K562 (cell line): ENCODE data around the gene LLGL2. TPM values are rescaled to one million over a fixed set of nuclear protein-coding genes. Genes with fewer than 3 reads are reported as not detected.

Experiments used
- ATAC-seq: fragments of 200-7000 bp; cut with Tn5 transposase; 3 replicates; pipeline ENCODE4 v1.9.1; 2020; ENCODE audit warnings: moderate library complexity
- BruUV-seq: library from RNA; stranded (reverse); fragments of 400-500 nt; replicated peaks from 2 replicates; lab custom pipeline; 2021; lab: Mats Ljungman, UMichigan
- CTCF ChIA-PET: fragments of 300-600 bp; formaldehyde crosslinking; extraction: SDS; loops from one replicate; lab custom pipeline; 2021; ENCODE audit warnings: low intra/inter-chr PET ratio; lab: Yijun Ruan, JAX
- POLR2A ChIA-PET: fragments of 300-600, 350-650 bp; sonication (Branson Sonifier 250); formaldehyde crosslinking; extraction: SDS; loops from one replicate; lab custom pipeline; 2021; ENCODE audit warnings: antibody characterized with exemption, inconsistent platforms; lab: Yijun Ruan, JAX
- DNase-seq, 4 experiments: peaks; one replicate each; pipeline versions ENCODE4 v3.0.0 to v3.0.0-alpha.2; 2011 to 2018; ENCODE audit warnings: low spot score in 3 of 4, mixed read lengths in 3 of 4; ENCODE audit errors: extremely low read depth in 1 of 4
- FAIRE-seq: peaks from 2 replicates; lab custom pipeline; 2011; peaks lifted over from hg19 to GRCh38; lab: Jason Lieb, UNC
- H2AFZ ChIP-seq: 2 replicates; pipeline ENCODE4 v1.6.0; 2011; ENCODE audit warnings: low read depth, low read length, control low read depth, inconsistent platforms
- H3K27ac ChIP-seq: fragments of 200-600 bp; 3 replicates; pipeline ENCODE4 v1.8.0; 2011; ENCODE audit warnings: low read depth, mild to moderate bottlenecking, control low read depth, inconsistent platforms, low read length, moderate library complexity, mixed read lengths; ENCODE audit errors: extremely low read depth
- H3K27me3 ChIP-seq, 2 experiments: fragments of 300-600 bp in 1 of 2; 2 replicates in 1 of 2; 3 replicates in 1 of 2; pipeline versions ENCODE4 v1.6.0 to v1.8.0; 2011; ENCODE audit warnings: inconsistent platforms in 2 of 2, low read length in 2 of 2, mild to moderate bottlenecking in 1 of 2, mixed read lengths in 1 of 2, moderate library complexity in 1 of 2; ENCODE audit not compliant: control insufficient read depth in 2 of 2, insufficient read depth in 2 of 2
- H3K36me3 ChIP-seq: fragments of 300-600 bp; 3 replicates; pipeline ENCODE4 v1.8.0; 2011; ENCODE audit warnings: mild to moderate bottlenecking, low read length, inconsistent platforms; ENCODE audit not compliant: control insufficient read depth, insufficient read depth
- H3K4me1 ChIP-seq, 2 experiments: fragments of 200-600 bp in 1 of 2; replicated peaks in 1 of 2; 2 replicates in 1 of 2; 3 replicates in 1 of 2; pipeline versions ENCODE4 v1.5.1 to v1.8.0; 2011; ENCODE audit warnings: inconsistent platforms in 2 of 2, low read length in 2 of 2, mild to moderate bottlenecking in 1 of 2, mixed read lengths in 1 of 2, moderate library complexity in 1 of 2; ENCODE audit not compliant: control insufficient read depth in 2 of 2, insufficient read depth in 2 of 2
- H3K4me2 ChIP-seq: 2 replicates; pipeline ENCODE4 v1.6.1; 2011; ENCODE audit warnings: low read length, control low read depth, inconsistent platforms, mixed read lengths; ENCODE audit not compliant: insufficient read depth
- H3K4me3 ChIP-seq: fragments of 200-600 bp; sonication (generic), shearing (Covaris generic); 2 replicates; pipeline ENCODE4 v1.5.1; 2016; ENCODE audit warnings: control low read depth, inconsistent platforms
- H3K79me2 ChIP-seq: fragments of 200-600 bp; 3 replicates; pipeline ENCODE4 v1.8.0; 2011; ENCODE audit warnings: low read length, inconsistent platforms; ENCODE audit not compliant: control insufficient read depth, insufficient read depth
- H3K9ac ChIP-seq, 2 experiments: 2 replicates each; pipeline versions ENCODE4 v1.6.0 to v1.6.1; 2011; ENCODE audit warnings: low read depth in 2 of 2, low read length in 2 of 2, control low read depth in 1 of 2, inconsistent platforms in 1 of 2, mild to moderate bottlenecking in 1 of 2, mixed read lengths in 1 of 2; ENCODE audit not compliant: insufficient read depth in 1 of 2
- H3K9me1 ChIP-seq: one replicate; pipeline ENCODE4 v1.6.0; 2011; ENCODE audit warnings: inconsistent platforms, mild to moderate bottlenecking, low read length, moderate library complexity; ENCODE audit not compliant: control insufficient read depth, insufficient read depth
- H3K9me3 ChIP-seq: replicated peaks from 2 replicates; pipeline ENCODE4 v1.5.1; 2011; ENCODE audit warnings: low read depth, low read length, inconsistent platforms; ENCODE audit not compliant: control insufficient read depth, insufficient read depth
- H4K20me1 ChIP-seq: replicated peaks from 2 replicates; pipeline ENCODE4 v1.6.1; 2011; ENCODE audit warnings: low read length, inconsistent platforms, mixed read lengths; ENCODE audit not compliant: control insufficient read depth, insufficient read depth
- ATF6 ChIP-seq: sonication (generic); formaldehyde crosslinking; IDR thresholded peaks from 2 replicates; pipeline ENCODE4 v1.4.0; 2020; ENCODE audit warnings: mild to moderate bottlenecking, missing genetic modification reagents
- CC2D1A ChIP-seq: fragments of 450-650 bp; IDR thresholded peaks from 2 replicates; pipeline ENCODE4 v1.6.1; 2017; ENCODE audit warnings: mild to moderate bottlenecking
- HDAC1 ChIP-seq, 2 experiments: fragments of 450-650 bp; IDR thresholded peaks; 2 replicates each; pipeline ENCODE4 v1.6.1; 2016 to 2017; ENCODE audit warnings: inconsistent platforms in 1 of 2, mild to moderate bottlenecking in 1 of 2, moderate library complexity in 1 of 2
- JUND ChIP-seq, 2 experiments: IDR thresholded peaks; 2 replicates in 1 of 2; 3 replicates in 1 of 2; pipeline ENCODE4 v1.6.1; 2011; ENCODE audit warnings: borderline replicate concordance in 2 of 2, low read depth in 2 of 2, low read length in 2 of 2, improper control_type of control experiment in 1 of 2, missing biosample characterization in 1 of 2, missing genetic modification characterization in 1 of 2, missing genetic modification reagents in 1 of 2
- POLR2G ChIP-seq: fragments of 200-400 bp; formaldehyde crosslinking; IDR thresholded peaks from 2 replicates; pipeline ENCODE4 v1.6.1; 2017; ENCODE audit warnings: low read depth, mild to moderate bottlenecking, antibody characterized with exemption, low read length, moderate library complexity
- SLC30A9 ChIP-seq: fragments of 250-450 bp; sonication (Bioruptor Pico); IDR thresholded peaks from 2 replicates; pipeline ENCODE4 v1.8.0; 2022; ENCODE audit warnings: mild to moderate bottlenecking, moderate library complexity
- ZKSCAN8 ChIP-seq: fragments of 200-800 bp; sonication (Bioruptor generic); IDR thresholded peaks from 2 replicates; pipeline ENCODE4 v1.6.1; 2016; ENCODE audit warnings: missing genetic modification characterization, missing compliant biosample characterization
- WGBS: fragments of 100-300 bp; shearing (Covaris generic); methylation state at CpG from one replicate; pipeline ENCODE4 v1.1.6; 2016; ENCODE audit warnings: low coverage, mixed read lengths; ENCODE audit not compliant: insufficient coverage; ENCODE audit errors: missing lambda C conversion rate; 5-methylcytosine and 5-hydroxymethylcytosine counted together
- in situ Hi-C: fragments of 300-500 bp; cut with MboI; formaldehyde crosslinking; loops from 4 replicates; pipeline ENCODE4 v1.15.0; 2018; ENCODE audit warnings: inconsistent platforms, mixed read lengths
- intact Hi-C: fragments of 100-400 bp; cut with micrococcal nuclease; formaldehyde crosslinking; loops from 2 replicates; pipeline ENCODE4 v1.14.2; 2022
- polyA plus RNA-seq, 8 experiments: library from polyadenylated mRNA; depleted of rRNA in 4 of 8; stranded (reverse) in 5 of 8; unstranded in 3 of 8; fragments of >200 nt; fragmentation: Nextera tagmentation in 2 of 8; fragmentation: Illumina TruSeq in 1 of 8; extraction: Ambion mirVana in 2 of 8; extraction: Trizol in 1 of 8; gene quantifications; 2 replicates each; pipeline versions ENCODE4 v1.2.1 to v1.2.3, GENCODE V29; 2011 to 2014; ENCODE audit warnings: inconsistent platforms in 1 of 8, missing spikeins in 1 of 8
- total RNA-seq, 7 experiments: library from RNA; depleted of rRNA in 6 of 7; stranded (reverse); fragments of >200 nt in 6 of 7; fragmentation: Illumina TruSeq in 2 of 7; extraction: Trizol in 2 of 7; gene quantifications; 2 replicates each; pipeline versions ENCODE4 v1.2.1 to v1.2.3, GENCODE V29; 2011 to 2021; ENCODE audit warnings: low replicate concordance in 1 of 7
- TF ChIP-seq, protein P1 (sequence below): sonication (generic); formaldehyde crosslinking; IDR thresholded peaks from 2 replicates; pipeline ENCODE4 v1.8.0; 2023; ENCODE audit warnings: mild to moderate bottlenecking, missing genetic modification reagents

The LLGL2 gene
- total and polyA plus RNA-seq, 9 of the 15 experiments (the other 6 are each of a cell fraction or from before 2014, with no cell fraction given): 0.32 to 24.4 (median 10.2) TPM

GRCh38 chr17:75536366-75536765 lies 10.9 kb downstream of the LLGL2 start:
- Histone ChIP-seq H3K27ac (no peak overlapping the region), H3K36me3 (no peaks in the 10 kb centered on the region), H3K9ac (peak overlapping the region in 1 of 2 experiments; percentile 14; a peak in 1 of 4 replicates), H3K4me1 (peaks cover 6 to 21% of the 10 kb centered on the region in 2 experiments; a peak in 3 of 5 replicates), H4K20me1 (0 out of 2 replicates have a peak, but pooled peaks cover 3% of the 10 kb centered on the region), H2AFZ (no peak overlapping the region), H3K79me2 (no peaks in the 10 kb centered on the region), H3K27me3 (no peaks in the 10 kb centered on the region), H3K4me3 (no peak overlapping the region), H3K9me1 (no peaks in the 10 kb centered on the region), H3K4me2 (no peak overlapping the region), H3K9me3 (no peaks in the 10 kb centered on the region)
- POLR2A ChIA-PET: interaction anchor here (0.5 to 0.6 kb wide), 2 partner anchors 73 to 152 kb away, joined by 3 read pairs; no protein-coding TSS in a partner anchor
- CTCF ChIA-PET: no interaction called here
- 57% methylated on average over 9 of the region's 10 CpGs for WGBS
- no peak for DNase-seq
- TF ChIP-seq CC2D1A (no peak), SLC30A9 (CRISPR knock-in tag) (no peak), POLR2G (no peak), ZKSCAN8 (CRISPR knock-in tag) (no peak), HDAC1 (IDR thresholded peaks at IDR 0.05) (no peak), ATF6 (CRISPR knock-in tag) (no peak), JUND (IDR thresholded peaks at IDR 0.05; ENCODE audit: borderline replicate concordance, low read depth, low read length) (no peak), JUND (tag; IDR thresholded peaks at IDR 0.05; ENCODE audit: borderline replicate concordance, low read depth, low read length) (no peak)
- TF ChIP-seq, protein P1, sequence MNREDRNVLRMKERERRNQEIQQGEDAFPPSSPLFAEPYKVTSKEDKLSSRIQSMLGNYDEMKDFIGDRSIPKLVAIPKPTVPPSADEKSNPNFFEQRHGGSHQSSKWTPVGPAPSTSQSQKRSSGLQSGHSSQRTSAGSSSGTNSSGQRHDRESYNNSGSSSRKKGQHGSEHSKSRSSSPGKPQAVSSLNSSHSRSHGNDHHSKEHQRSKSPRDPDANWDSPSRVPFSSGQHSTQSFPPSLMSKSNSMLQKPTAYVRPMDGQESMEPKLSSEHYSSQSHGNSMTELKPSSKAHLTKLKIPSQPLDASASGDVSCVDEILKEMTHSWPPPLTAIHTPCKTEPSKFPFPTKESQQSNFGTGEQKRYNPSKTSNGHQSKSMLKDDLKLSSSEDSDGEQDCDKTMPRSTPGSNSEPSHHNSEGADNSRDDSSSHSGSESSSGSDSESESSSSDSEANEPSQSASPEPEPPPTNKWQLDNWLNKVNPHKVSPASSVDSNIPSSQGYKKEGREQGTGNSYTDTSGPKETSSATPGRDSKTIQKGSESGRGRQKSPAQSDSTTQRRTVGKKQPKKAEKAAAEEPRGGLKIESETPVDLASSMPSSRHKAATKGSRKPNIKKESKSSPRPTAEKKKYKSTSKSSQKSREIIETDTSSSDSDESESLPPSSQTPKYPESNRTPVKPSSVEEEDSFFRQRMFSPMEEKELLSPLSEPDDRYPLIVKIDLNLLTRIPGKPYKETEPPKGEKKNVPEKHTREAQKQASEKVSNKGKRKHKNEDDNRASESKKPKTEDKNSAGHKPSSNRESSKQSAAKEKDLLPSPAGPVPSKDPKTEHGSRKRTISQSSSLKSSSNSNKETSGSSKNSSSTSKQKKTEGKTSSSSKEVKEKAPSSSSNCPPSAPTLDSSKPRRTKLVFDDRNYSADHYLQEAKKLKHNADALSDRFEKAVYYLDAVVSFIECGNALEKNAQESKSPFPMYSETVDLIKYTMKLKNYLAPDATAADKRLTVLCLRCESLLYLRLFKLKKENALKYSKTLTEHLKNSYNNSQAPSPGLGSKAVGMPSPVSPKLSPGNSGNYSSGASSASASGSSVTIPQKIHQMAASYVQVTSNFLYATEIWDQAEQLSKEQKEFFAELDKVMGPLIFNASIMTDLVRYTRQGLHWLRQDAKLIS (CRISPR knock-in tag): no peak
- no peak for ATAC-seq
- no peak for FAIRE-seq
- BruUV-seq: no TSS peak
- in situ Hi-C loops (no loop called here), intact Hi-C loops (no loop called here)
